ENCODE results near the gene TPPP2.
"Not testable (repeated sequence)": the region's sequence is repeated elsewhere in the genome, so short reads cannot be mapped to it uniquely, and the experiment has no call there.

The TPPP2 gene

DNA sequence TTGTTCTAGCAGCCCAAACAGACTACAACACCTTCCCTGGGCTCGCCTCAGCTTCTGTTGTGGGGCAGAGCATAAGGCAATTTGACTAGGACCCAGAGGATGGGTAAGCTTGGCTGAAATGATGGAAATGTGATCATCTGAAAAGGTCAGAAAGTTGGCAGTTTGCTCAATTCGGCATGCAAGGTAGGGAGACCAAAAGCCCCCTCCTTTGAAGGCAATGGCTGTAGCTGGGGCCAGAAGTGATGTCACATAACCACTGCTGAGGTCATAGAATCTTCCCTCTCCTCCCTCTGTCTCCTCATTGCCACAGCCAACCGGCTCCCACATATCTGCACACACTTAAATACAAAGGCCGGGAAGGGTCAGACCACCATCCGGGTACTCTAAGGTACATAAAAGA, at the start of gene TPPP2:
TSS of gene TPPP2 (plus strand) at position 301 of the 400 bp plus-strand sequence. CDS start 365 bp downstream, outside the sequence.
- Histone ChIP-seq H3K4me1 (ENCODE audit: control insufficient read depth in 2 of 2, insufficient read depth in 2 of 2, low read length in 2 of 2) (peaks cover 0 to 6% of the 10 kb centered on the region in 2 donors), H3K27ac (ENCODE audit: low read depth in 2 of 2, low read length in 2 of 2) (no peak within 1 kb of the TSS), H3K36me3 (ENCODE audit: control insufficient read depth in 2 of 2, insufficient read depth in 2 of 2, low read length in 2 of 2) (no peaks in the 10 kb centered on the region), H3K27me3 (ENCODE audit: control insufficient read depth in 2 of 2, insufficient read depth in 2 of 2, low read length in 2 of 2) (no peaks in the 10 kb centered on the region), H3K4me3 (ENCODE audit: low read length in 2 of 2) (no peak within 1 kb of the TSS), H3K9me3 (ENCODE audit: control insufficient read depth in 2 of 2, low read length in 2 of 2) (no peaks in the 10 kb centered on the region), H3K9ac (ENCODE audit: low read depth in 1 of 2, low read length in 2 of 2) (no peak within 1 kb of the TSS)

DNA sequence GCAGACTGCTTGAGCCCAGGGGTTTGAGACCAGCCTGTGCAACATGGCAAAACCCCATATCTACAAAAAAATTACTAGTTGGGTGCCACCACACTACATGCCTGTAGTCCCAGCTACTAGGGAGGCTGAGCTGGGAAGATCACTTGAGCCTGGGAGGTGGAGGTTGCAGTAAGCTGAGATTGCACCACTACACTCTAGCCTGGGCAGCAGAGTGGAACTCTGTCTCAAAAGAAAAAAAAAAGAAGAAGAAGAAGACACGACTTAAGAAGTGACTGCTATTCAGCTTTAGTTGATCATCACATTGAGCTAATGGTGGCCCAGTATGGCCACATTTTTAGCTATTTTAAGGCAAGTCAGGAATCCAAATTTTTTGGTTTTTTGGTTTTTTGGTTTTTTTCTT, 49.1 kb upstream of the TPPP2 start:
- Histone ChIP-seq H3K4me3 (ENCODE audit: low read length in 2 of 2) (no peak overlapping the region), H3K27ac (ENCODE audit: low read depth in 2 of 2, low read length in 2 of 2) (no peak overlapping the region), H3K9ac (ENCODE audit: low read depth in 1 of 2, low read length in 2 of 2) (no peak overlapping the region), H3K9me3 (ENCODE audit: control insufficient read depth in 2 of 2, low read length in 2 of 2) (no peaks in the 10 kb centered on the region), H3K4me1 (ENCODE audit: control insufficient read depth in 2 of 2, insufficient read depth in 2 of 2, low read length in 2 of 2) (no peaks in the 10 kb centered on the region), H3K27me3 (ENCODE audit: control insufficient read depth in 2 of 2, insufficient read depth in 2 of 2, low read length in 2 of 2) (no peaks in the 10 kb centered on the region), H3K36me3 (ENCODE audit: control insufficient read depth in 2 of 2, insufficient read depth in 2 of 2, low read length in 2 of 2) (no peaks in the 10 kb centered on the region)

DNA sequence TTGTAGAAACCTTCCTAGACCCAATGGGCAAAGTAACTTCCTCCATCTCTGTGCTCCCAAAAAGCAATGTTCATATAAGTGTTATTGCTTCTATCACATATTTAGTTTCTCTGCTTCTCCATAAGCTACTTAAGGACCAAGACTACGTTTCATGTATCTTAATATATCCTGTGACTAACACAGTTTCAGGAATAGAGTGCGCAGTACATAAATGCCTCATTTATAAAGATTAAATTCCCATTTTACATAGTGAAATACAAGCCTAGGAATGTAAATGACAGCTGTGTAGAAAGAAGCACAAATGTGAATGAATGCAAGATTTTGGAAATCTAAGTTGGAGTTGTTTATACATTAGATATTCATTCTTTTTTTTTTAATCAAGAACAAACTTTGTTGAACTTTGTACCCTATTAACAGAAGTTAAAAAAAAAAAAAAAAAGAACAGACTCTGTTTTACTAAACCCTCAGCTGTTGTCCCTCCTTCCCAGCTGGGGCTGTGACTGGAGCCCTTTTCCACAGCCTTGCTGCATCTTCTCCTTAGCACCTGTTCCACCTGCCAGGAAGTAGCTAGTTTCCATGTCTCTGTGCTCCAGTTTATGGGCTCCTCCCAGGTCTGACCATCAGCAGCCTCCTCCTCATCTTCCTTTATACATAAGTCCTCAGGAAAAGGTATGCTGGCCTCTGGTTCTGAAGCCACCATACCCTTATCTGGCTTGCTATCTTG, 47.2 kb upstream of the TPPP2 start:
- H3K9me3 ChIP-seq (ENCODE audit: control insufficient read depth in 2 of 2, low read length in 2 of 2), result no peaks in the 10 kb centered on the region
- H3K27me3 ChIP-seq (ENCODE audit: control insufficient read depth in 2 of 2, insufficient read depth in 2 of 2, low read length in 2 of 2), result no peaks in the 10 kb centered on the region
- no peak overlapping the region for H3K9ac ChIP-seq (ENCODE audit: low read depth in 1 of 2, low read length in 2 of 2)

DNA sequence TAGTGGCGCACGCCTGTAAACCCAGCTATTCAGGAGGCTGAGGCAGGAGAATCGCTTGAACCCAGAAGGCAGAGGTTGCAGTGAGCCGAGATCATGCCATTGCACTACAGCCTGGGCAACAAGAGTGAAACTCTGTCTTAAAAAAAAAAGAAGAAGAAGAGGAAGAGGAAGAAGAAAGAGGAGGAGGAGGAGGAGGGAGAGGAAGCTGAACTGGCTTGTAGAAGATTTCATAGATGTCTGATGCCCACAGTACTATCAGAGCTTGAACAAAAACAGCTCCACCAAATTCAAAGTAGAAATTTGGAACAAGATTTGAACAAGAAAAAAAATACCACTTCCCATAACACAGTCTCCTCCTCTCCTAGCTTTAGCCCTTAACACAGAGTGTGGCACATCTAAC, 44.4 kb upstream of the TPPP2 start:
- not testable (repeated sequence) for H3K4me1 ChIP-seq (ENCODE audit: control insufficient read depth in 2 of 2, insufficient read depth in 2 of 2, low read length in 2 of 2); H3K4me3 ChIP-seq (ENCODE audit: low read length in 2 of 2); H3K9ac ChIP-seq (ENCODE audit: low read depth in 1 of 2, low read length in 2 of 2); H3K9me3 ChIP-seq (ENCODE audit: control insufficient read depth in 2 of 2, low read length in 2 of 2); H3K36me3 ChIP-seq (ENCODE audit: control insufficient read depth in 2 of 2, insufficient read depth in 2 of 2, low read length in 2 of 2); H3K27ac ChIP-seq (ENCODE audit: low read depth in 2 of 2, low read length in 2 of 2); H3K27me3 ChIP-seq (ENCODE audit: control insufficient read depth in 2 of 2, insufficient read depth in 2 of 2, low read length in 2 of 2)

More for the DNA sequence above, 47.2 kb upstream of the TPPP2 start:
- Histone ChIP-seq H3K36me3 (ENCODE audit: control insufficient read depth in 2 of 2, insufficient read depth in 2 of 2, low read length in 2 of 2) (no peaks in the 10 kb centered on the region), H3K4me3 (ENCODE audit: low read length in 2 of 2) (no peak overlapping the region), H3K4me1 (ENCODE audit: control insufficient read depth in 2 of 2, insufficient read depth in 2 of 2, low read length in 2 of 2) (no peaks in the 10 kb centered on the region), H3K27ac (ENCODE audit: low read depth in 2 of 2, low read length in 2 of 2) (no peak overlapping the region)

DNA sequence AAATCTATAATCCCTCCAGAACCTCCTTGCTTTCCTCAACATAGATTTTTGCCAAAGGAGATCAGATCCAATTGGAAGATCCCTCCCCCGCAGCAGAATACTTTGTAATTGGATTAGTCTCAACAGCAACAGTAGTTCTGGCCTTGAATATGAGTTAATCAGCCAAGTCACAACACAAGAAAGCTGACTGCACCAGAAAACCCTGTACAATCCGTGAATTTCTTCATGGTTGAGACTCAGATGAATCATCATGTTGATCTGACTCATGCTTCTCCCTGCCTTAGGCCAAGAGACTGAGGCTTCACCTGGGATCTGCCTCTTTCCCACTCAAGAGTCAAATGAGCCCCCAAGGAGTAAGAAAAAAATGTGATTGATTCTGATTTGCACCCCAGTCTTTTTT, 43.2 kb upstream of the TPPP2 start:
- peaks cover under 1 to 3% of the 10 kb centered on the region in 2 donors for H3K36me3 ChIP-seq (ENCODE audit: control insufficient read depth in 2 of 2, insufficient read depth in 2 of 2, low read length in 2 of 2)
- H3K27ac ChIP-seq (ENCODE audit: low read depth in 2 of 2, low read length in 2 of 2), result no peak overlapping the region
- no peaks in the 10 kb centered on the region for H3K9me3 ChIP-seq (ENCODE audit: control insufficient read depth in 2 of 2, low read length in 2 of 2)
- H3K9ac ChIP-seq (ENCODE audit: low read depth in 1 of 2, low read length in 2 of 2), result no peak overlapping the region
- no peaks in the 10 kb centered on the region for H3K27me3 ChIP-seq (ENCODE audit: control insufficient read depth in 2 of 2, insufficient read depth in 2 of 2, low read length in 2 of 2)
- no peak overlapping the region for H3K4me3 ChIP-seq (ENCODE audit: low read length in 2 of 2)
- peaks cover 8 to 14% of the 10 kb centered on the region in 2 donors for H3K4me1 ChIP-seq (ENCODE audit: control insufficient read depth in 2 of 2, insufficient read depth in 2 of 2, low read length in 2 of 2)

DNA sequence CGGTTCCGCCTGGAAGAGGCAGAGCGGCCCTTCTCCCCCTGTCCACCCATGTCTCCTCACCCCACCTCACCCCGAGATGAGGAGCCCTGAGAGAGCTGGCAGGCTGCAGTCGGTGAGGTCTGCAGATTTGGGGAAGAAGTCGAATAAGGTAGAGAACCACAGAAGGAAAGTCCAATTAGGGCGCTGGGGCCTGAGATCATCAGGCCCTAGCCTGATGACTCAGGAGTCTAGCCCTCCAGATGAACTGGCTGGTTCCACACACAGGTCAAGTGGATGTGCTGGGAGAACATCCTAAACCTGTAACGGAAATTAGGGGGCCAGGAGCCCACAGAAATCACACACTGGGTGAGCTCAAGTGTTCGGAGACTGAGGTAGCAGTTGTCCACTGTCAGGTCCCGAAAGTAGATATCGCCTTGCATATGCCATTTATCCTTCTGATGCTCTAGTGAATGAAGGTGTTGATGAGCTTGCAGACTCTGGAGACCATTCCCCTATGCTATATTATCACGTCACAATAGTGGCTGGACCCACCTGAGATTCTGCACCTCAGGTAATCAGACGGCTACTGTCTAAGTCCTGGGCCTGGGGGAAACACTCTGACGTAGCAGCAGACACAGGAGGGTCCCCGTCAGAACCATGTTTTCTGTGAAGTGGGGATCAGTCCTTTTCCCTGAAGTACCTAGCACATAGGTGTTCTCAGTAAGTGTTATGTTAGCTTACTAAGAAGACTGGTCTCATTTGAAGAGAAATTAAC, 41.1 kb upstream of the TPPP2 start:
- H3K4me1 ChIP-seq (ENCODE audit: control insufficient read depth in 2 of 2, insufficient read depth in 2 of 2, low read length in 2 of 2), result peaks cover 8 to 14% of the 10 kb centered on the region in 2 donors
- H3K36me3 ChIP-seq (ENCODE audit: control insufficient read depth in 2 of 2, insufficient read depth in 2 of 2, low read length in 2 of 2), result peaks cover 17 to 20% of the 10 kb centered on the region in 2 donors
- peak overlapping the region; percentile 54 to 55 for H3K9ac ChIP-seq (ENCODE audit: low read depth in 1 of 2, low read length in 2 of 2)
- H3K27ac ChIP-seq (ENCODE audit: low read depth in 2 of 2, low read length in 2 of 2), result peak overlapping the region; percentile 85 to 86
- H3K4me3 ChIP-seq (ENCODE audit: low read length in 2 of 2), result peak overlapping the region; percentile 94 to 96
- no peaks in the 10 kb centered on the region for H3K9me3 ChIP-seq (ENCODE audit: control insufficient read depth in 2 of 2, low read length in 2 of 2)
- no peaks in the 10 kb centered on the region for H3K27me3 ChIP-seq (ENCODE audit: control insufficient read depth in 2 of 2, insufficient read depth in 2 of 2, low read length in 2 of 2)

DNA sequence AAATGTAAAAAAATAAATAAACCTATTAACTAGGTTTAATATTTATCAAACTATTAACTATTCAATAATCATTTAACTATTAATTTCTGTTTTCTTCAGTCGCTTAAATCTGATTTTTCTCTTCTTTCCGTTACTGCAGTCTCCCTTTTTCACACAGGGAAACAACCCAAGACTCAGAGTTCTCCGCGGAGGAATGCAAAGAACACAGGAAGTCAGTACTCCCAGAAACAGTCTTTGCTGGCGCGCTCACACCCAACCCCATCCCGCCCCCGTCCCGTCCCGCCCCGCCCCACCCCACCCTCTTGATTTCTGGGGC, 40.6 kb upstream of the TPPP2 start:
- Histone ChIP-seq H3K9ac (ENCODE audit: low read depth in 1 of 2, low read length in 2 of 2) (peak overlapping the region; percentile 54 to 55), H3K27ac (ENCODE audit: low read depth in 2 of 2, low read length in 2 of 2) (peak overlapping the region; percentile 85 to 86), H3K4me1 (ENCODE audit: control insufficient read depth in 2 of 2, insufficient read depth in 2 of 2, low read length in 2 of 2) (peaks cover 8 to 14% of the 10 kb centered on the region in 2 donors), H3K27me3 (ENCODE audit: control insufficient read depth in 2 of 2, insufficient read depth in 2 of 2, low read length in 2 of 2) (no peaks in the 10 kb centered on the region), H3K4me3 (ENCODE audit: low read length in 2 of 2) (peak overlapping the region; percentile 94 to 96), H3K9me3 (ENCODE audit: control insufficient read depth in 2 of 2, low read length in 2 of 2) (no peaks in the 10 kb centered on the region), H3K36me3 (ENCODE audit: control insufficient read depth in 2 of 2, insufficient read depth in 2 of 2, low read length in 2 of 2) (peaks cover 23 to 26% of the 10 kb centered on the region in 2 donors)

DNA sequence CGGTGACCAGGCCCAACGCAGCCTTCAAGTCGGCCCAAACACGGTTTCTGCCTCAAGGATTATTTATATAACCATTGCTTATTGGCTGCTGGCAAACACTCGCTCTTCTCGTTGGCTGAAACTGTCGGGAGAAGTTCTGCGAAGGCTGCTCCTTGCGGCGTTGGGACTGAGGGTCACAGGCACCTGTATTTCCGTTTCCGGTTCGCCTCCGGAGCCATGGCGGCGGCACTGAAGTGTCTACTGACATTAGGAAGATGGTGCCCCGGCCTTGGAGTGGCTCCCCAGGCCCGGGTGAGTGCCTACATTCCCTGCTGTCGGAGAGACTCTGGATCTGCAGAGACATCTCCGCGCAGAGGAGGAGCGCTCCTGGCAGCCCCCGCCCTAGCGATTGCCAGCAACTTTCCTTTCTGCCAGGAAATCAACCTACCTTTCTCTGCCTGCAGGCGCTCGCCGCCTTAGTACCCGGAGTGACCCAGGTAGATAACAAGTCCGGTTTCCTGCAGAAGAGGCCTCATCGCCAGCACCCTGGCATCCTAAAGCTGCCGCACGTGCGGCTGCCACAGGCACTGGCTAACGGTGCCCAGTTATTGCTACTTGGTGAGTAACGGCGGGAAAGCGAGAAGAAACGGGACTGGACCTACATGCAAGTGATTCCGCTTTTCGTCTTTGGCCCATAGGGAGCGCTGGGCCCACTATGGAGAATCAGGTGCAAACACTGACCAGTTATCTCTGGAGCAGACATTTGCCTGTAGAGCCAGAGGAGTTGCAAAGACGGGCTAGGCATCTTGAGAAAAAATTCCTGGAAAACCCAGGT, 40.0 kb upstream of the TPPP2 start, which contains the start of gene METTL17:
TSS of gene METTL17 (plus strand) at position 194 of the 814 bp plus-strand sequence. CDS start at position 217, 23 bp downstream.
- peaks cover 28 to 31% of the 10 kb centered on the region in 2 donors for H3K36me3 ChIP-seq (ENCODE audit: control insufficient read depth in 2 of 2, insufficient read depth in 2 of 2, low read length in 2 of 2)
- peak within 1 kb of the TSS; percentile 78 to 79 for H3K9ac ChIP-seq (ENCODE audit: low read depth in 1 of 2, low read length in 2 of 2)
- H3K27me3 ChIP-seq (ENCODE audit: control insufficient read depth in 2 of 2, insufficient read depth in 2 of 2, low read length in 2 of 2), result no peaks in the 10 kb centered on the region
- H3K9me3 ChIP-seq (ENCODE audit: control insufficient read depth in 2 of 2, low read length in 2 of 2), result no peaks in the 10 kb centered on the region
- H3K27ac ChIP-seq (ENCODE audit: low read depth in 2 of 2, low read length in 2 of 2), result peak within 1 kb of the TSS; percentile 85 to 86
- peak within 1 kb of the TSS; percentile 94 to 96 for H3K4me3 ChIP-seq (ENCODE audit: low read length in 2 of 2)
- peaks cover 8 to 14% of the 10 kb centered on the region in 2 donors for H3K4me1 ChIP-seq (ENCODE audit: control insufficient read depth in 2 of 2, insufficient read depth in 2 of 2, low read length in 2 of 2)

DNA sequence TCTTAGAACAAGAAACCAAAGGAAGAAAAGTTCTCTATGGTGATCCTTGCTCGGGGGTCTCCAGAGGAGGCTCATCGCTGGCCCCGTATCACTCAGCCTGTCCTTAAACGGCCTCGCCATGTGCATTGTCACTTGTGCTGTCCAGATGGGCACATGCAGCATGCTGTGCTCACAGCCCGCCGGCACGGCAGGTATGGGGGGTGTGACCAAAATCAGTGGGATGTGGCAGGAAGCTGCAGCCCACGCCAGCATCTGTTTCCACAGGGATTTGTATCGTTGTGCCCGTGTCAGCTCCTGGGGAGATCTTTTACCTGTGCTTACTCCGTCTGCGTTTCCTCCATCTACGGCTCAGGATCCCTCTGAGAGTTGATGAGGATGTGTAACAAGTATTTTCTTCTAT, 33.5 kb upstream of the TPPP2 start:
- no peak overlapping the region for H3K9ac ChIP-seq (ENCODE audit: low read depth in 1 of 2, low read length in 2 of 2)

More for the DNA sequence above, 33.5 kb upstream of the TPPP2 start:
- Histone ChIP-seq H3K27ac (ENCODE audit: low read depth in 2 of 2, low read length in 2 of 2) (peak overlapping the region; percentile 2 to 45), H3K27me3 (ENCODE audit: control insufficient read depth in 2 of 2, insufficient read depth in 2 of 2, low read length in 2 of 2) (no peaks in the 10 kb centered on the region), H3K36me3 (ENCODE audit: control insufficient read depth in 2 of 2, insufficient read depth in 2 of 2, low read length in 2 of 2) (peaks cover 46 to 53% of the 10 kb centered on the region in 2 donors), H3K9me3 (ENCODE audit: control insufficient read depth in 2 of 2, low read length in 2 of 2) (no peaks in the 10 kb centered on the region), H3K4me3 (ENCODE audit: low read length in 2 of 2) (peak overlapping the region in 1 of 2 donors; percentile 1), H3K4me1 (ENCODE audit: control insufficient read depth in 2 of 2, insufficient read depth in 2 of 2, low read length in 2 of 2) (peaks cover 14 to 37% of the 10 kb centered on the region in 2 donors)

Measured in mucosa of rectum (tissue), 2 donors.